Posterior vena cava (tissue), 2 donors: Measurements from ENCODE around the gene ORC4. TPM values are rescaled to one million over a fixed set of nuclear protein-coding genes. Genes with fewer than 3 reads are reported as not detected.

Experiments
- DNase-seq: peaks from one replicate; pipeline ENCODE4 v3.0.0-alpha.2; 2020; ENCODE audit warnings: low spot score
- intact Hi-C, 2 donors: fragments of 100-400 bp; cut with DNase I; formaldehyde crosslinking; loops; one replicate each; pipeline versions ENCODE4 v1.14.1 to v1.14.2; 2022 to 2023
- total RNA-seq, 2 donors: library from RNA; stranded (reverse); fragmentation: NEBNext Ultra II Directional; extraction: Animal tissue kit (Norgen Biotek cat#: 25700); gene quantifications; one replicate each; pipeline ENCODE4 v1.2.1, GENCODE V29; 2021
- donor health status: DM: yes; HTN: yes; CAD: no.
- donor health status: DM: yes; HTN: yes; CAD: no.

Gene ORC4
- total RNA-seq, 2 donors from 2014 or later = 36.4 to 37.6 TPM

GRCh38 chr2:147952118-147952517 lies 68.4 kb downstream of the ORC4 start:
- intact Hi-C loops = no loop called here
- DNase-seq = no peak

GRCh38 chr2:147945660-147946059 lies 74.9 kb downstream of the ORC4 start:
- DNase-seq = no peak
- intact Hi-C loops = no loop called here

- no peak for DNase-seq
- intact Hi-C loops = loop anchor here (5.0 to 10.0 kb wide), 2 partner anchors 565 to 588 kb away; no protein-coding TSS in a partner anchor
Observed at GRCh38 chr2:147939313-147939712, 81.2 kb downstream of the ORC4 start.

DNA sequence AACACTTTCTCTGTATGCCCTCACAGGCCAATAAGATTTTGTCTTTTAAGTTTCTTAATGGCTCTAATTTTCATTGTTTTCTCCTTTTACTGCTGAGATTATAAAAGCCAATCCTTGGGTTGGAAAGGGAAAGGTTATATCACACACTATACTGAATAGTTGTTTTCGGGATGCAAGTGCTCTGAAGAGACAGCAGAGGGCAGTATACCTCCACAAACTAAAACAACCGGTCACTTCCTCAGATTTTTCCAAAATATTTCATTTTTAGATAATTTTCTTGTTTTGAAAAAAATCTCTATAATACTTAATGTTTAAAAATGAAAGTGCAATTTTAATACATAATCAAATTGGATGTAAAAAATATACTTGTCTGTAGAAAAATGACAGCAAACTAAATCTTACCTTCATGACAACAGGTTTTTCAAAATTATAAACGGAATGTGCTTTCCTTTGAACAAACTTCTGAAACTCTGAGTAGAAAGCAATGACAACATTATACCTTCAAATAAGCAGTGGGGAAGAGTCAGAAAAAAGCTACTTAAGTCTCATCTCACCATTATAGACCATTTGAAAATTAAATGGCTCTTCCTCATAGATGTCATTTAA lies 82.7 kb downstream of the ORC4 start:
- DNase-seq = no peak
- intact Hi-C loops = loop anchor here (5.0 to 10.0 kb wide), 2 partner anchors 567 to 589 kb away; no protein-coding TSS in a partner anchor

DNA sequence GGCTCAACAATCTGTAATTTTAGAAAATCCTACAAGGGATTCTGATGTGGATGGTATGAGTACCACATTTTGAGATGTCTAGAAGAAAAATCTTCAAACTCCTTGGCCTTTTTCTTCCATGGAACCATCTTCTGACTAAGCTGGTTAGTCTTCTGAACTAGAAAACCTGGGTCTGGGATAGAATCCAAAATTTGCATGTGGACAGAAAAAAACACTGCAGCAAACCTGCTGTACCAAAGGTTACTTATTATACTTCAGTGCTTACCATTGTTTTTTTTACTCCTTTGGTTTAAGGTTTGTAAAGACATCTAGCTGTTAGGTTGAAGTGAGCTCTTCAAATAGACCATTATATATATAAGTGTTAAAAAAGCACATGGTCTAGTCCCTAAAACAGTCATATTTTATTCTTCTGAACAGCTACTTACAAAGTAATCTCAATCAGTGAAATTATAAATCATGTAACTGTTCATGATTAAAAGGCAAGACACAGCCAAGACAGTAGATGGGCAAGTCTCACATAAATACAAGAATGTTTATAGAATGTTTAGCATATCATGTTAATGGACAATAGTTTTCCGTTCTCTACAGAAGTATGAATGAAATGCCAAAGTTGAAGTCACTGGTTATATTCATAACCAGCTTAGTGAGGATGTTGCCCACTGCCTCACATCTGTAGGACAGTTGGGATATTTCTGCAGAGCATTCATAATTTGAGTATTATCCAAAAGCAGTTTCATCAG lies 85.5 kb downstream of the ORC4 start:
- DNase-seq = no peak
- intact Hi-C loops = loop anchor here (5.0 to 10.0 kb wide), 2 partner anchors 570 to 592 kb away; no protein-coding TSS in a partner anchor

DNA sequence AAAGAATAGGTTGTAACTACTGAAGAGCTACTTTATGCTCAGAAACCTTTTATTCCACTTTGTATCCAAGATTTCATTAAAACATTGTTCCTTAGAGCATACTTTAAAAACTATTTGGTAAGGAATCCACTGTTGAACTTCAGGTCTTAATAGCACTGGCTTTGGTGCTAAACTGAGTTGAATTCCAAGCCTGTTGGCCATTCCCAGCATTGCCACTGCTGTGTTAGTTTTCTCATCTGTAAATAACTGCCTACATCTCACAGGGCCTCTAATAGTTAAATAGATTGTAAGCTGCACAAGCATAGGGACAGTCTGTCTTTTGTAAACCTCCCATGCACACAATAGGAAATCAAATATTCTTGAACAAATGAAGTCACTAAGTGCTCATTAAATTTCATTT lies 86.6 kb downstream of the ORC4 start:
- intact Hi-C loops = loop anchor here in 1 of 2 donors (10.0 kb wide), 1 partner anchor 571 kb away; no protein-coding TSS in a partner anchor
- DNase-seq = no peak

DNA sequence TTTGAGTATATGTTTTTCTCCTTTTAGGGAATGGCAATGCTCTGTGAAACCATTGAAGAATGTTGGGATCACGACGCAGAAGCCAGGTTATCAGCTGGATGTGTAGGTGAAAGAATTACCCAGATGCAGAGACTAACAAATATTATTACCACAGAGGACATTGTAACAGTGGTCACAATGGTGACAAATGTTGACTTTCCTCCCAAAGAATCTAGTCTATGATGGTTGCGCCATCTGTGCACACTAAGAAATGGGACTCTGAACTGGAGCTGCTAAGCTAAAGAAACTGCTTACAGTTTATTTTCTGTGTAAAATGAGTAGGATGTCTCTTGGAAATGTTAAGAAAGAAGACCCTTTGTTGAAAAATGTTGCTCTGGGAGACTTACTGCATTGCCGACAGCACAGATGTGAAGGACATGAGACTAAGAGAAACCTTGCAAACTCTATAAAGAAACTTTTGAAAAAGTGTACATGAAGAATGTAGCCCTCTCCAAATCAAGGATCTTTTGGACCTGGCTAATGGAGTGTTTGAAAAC lies 93.4 kb downstream of the ORC4 start:
- intact Hi-C loops = no loop called here
- no peak for DNase-seq

DNA sequence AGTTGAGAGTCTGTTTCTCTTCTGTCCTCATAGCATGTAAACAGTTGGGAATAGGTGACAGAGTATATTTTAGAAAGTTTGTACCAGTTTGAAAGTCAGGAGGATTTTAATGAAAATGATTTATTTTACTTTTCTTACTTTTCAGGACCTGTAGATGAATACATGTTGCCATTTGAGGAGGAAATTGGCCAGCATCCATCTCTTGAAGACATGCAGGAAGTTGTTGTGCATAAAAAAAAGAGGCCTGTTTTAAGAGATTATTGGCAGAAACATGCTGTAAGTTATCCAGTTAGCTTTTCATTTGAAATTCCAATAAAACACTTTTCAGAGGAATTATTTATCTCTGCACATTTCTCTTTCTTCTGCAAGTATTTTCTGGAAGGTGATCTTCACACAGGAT lies 94.7 kb downstream of the ORC4 start:
- intact Hi-C loops = no loop called here
- no peak for DNase-seq

- intact Hi-C loops = no loop called here
Observed at GRCh38 chr2:147924647-147925046, 95.9 kb downstream of the ORC4 start.

DNA sequence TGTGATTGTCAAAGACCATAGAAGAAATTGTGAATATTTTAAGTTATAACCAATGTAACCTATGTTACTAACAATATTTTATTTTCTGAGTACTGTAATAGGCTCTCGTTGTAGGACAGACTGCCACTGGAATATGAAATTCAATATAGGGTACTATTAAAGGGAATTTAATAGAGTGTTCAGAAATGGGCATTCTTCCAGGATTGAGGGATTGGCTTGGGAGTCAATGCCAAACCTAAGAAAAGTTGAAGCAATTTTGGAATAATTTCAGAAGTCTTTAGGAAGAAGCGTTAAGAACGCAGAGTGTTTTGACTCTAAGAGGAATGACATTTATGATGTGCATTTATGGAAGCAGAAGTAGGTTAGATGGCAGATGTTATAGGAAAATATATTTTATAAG lies 96.7 kb downstream of the ORC4 start:
- intact Hi-C loops = no loop called here
- DNase-seq = no peak

More at GRCh38 chr2:147924647-147925046, 95.9 kb downstream of the ORC4 start:
- no peak for DNase-seq

- no peak for DNase-seq
- intact Hi-C loops = loop anchor here in 1 of 2 donors (5.0 kb wide), 1 partner anchor 1185 kb away; no protein-coding TSS in a partner anchor
Observed at GRCh38 chr2:147917161-147917560, 103.4 kb downstream of the ORC4 start.

DNA sequence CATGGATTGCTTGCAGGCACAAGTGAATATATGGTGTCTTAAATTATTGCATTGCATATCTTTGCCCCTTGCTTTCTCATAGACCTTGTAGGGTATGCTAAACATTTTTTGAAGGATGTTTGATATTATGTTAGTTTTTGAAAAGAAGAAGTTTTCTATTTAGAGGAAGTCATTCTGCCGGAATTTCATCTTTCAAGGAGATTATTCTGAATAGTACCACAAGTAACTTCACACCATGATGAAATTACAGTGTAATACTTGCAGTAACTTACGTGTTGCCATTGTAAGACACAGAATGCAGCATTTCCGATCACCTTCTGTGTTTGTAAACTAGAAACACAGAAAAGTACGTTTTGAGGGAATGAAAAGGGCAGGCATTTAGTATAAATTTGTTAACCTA lies 103.8 kb downstream of the ORC4 start:
- DNase-seq = no peak
- intact Hi-C loops = loop anchor here in 1 of 2 donors (5.0 kb wide), 1 partner anchor 1184 kb away; no protein-coding TSS in a partner anchor

DNA sequence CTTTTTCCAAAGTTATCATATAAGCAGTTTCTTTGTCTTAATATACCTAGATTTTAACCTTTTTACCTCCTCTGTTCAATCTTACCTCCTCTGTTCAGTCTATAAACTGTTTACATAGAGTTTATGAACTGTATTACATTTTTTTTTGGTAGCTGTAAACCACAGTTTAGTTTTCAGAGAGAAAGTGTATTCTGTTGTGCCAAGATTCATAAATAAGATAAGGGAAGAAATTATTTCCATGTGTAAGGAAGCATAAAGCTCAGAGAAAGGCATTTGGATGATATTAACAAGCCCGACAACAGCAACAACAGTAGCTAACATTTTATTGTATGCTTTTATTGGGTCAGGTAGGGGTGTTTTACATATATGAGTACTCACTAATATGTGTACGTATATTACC lies 104.5 kb downstream of the ORC4 start:
- intact Hi-C loops = loop anchor here in 1 of 2 donors (5.0 kb wide), 1 partner anchor 1184 kb away; no protein-coding TSS in a partner anchor

DNA sequence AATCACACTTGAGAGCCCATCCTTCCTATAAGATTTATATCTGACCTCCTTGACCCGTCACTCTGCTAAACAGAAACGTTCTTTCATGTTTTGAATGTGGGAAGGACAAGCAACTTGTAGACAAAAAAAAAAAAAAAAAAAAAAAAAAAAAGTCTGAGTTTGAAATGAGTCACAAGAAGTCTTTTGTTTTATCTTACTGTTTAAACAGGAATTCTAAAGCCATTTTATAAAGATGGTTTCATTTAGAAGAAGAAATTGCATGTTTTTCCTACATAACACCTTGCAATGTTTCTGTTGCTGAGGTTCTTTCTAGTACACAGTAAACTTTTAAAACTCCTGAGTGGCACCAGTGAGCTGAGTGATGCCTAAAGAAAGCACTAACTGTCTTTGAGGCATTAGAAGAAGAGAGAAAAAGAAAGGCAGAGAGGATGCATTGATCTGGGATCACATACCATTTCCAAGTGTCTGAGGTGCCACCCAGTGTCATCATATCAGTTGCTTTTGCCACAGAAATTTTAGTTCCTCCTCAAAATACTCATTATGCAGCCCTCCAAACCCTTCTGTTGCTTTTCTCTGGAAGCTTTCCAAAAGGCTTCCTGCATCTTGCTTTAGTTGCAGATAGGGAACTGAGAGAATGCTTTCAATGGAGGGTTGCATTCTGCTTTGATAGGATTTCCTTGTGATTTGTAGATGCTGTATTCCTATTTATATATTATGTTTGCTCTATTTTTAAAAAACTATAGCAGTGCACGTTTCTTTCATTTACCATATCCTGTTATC lies 106.6 kb downstream of the ORC4 start:
- intact Hi-C loops = no loop called here
- DNase-seq = no peak

More for the DNA sequence above, 104.5 kb downstream of the ORC4 start:
- no peak for DNase-seq

DNA sequence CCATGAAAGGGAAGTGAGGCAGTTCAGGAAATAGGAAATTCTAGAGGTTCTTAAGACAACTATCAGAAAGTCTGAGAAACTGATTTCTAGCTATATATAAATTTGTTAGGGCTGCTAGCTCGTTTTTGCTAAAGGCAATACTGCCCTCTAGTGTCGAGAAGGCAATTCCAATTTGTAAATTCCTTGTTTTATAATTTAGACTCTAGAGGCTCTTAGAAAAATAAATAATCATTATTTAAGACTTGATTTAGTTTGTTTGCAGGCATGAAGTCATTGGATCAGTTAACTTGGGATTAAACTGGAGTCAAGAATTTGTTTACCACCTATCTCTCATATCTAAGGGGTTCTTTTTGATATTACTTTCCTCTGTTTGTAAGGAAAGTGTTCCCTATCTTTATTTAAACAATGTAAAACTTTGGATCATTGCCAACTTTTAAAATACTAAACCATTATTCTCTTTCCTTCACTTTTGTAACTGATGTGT lies 109.5 kb downstream of the ORC4 start:
- no peak for DNase-seq
- intact Hi-C loops = no loop called here

GRCh38 chr2:147909178-147909577 lies 111.4 kb downstream of the ORC4 start:
- DNase-seq = no peak
- intact Hi-C loops = no loop called here

- DNase-seq = no peak
- intact Hi-C loops = no loop called here
Observed at GRCh38 chr2:147904051-147904450, 116.5 kb downstream of the ORC4 start.

- no peak for DNase-seq
- intact Hi-C loops = no loop called here
Observed at GRCh38 chr2:147888680-147889079, 131.9 kb downstream of the ORC4 start.

- intact Hi-C loops = no loop called here
- no peak for DNase-seq
Observed at GRCh38 chr2:147886136-147886535, 134.4 kb downstream of the ORC4 start.
